Activated naive CD8-positive, alpha-beta T cell treated with anti-CD3 and anti-CD28 coated beads, Interleukin-2, amount 50 U/mL, for 24 hours (primary cell): ENCODE measurements around the gene NID2.

Experiments used
- ATAC-seq: fragments of 150-1000 bp; cut with Tn5 transposase; one replicate; pipeline ENCODE4 v1.10.0; 2021
- DNase-seq: peaks from one replicate; pipeline ENCODE4 v3.0.0; 2021
- H3K27ac Mint-ChIP-seq: one replicate; pipeline ENCODE4 v1.8.0; 2021; ENCODE audit warnings: mild to moderate bottlenecking, mixed read lengths
- H3K27me3 Mint-ChIP-seq: one replicate; pipeline ENCODE4 v1.8.0; 2021; ENCODE audit warnings: mixed read lengths
- H3K36me3 Mint-ChIP-seq: one replicate; pipeline ENCODE4 v1.8.0; 2021; ENCODE audit warnings: low read depth, mixed read lengths
- H3K4me1 Mint-ChIP-seq: one replicate; pipeline ENCODE4 v1.8.0; 2021; ENCODE audit warnings: mixed read lengths
- H3K4me3 Mint-ChIP-seq: one replicate; pipeline ENCODE4 v1.8.0; 2021; ENCODE audit warnings: mild to moderate bottlenecking, moderate library complexity, mixed read lengths
- H3K9me3 Mint-ChIP-seq: one replicate; pipeline ENCODE4 v1.8.0; 2021; ENCODE audit warnings: mixed read lengths

Gene NID2

DNA sequence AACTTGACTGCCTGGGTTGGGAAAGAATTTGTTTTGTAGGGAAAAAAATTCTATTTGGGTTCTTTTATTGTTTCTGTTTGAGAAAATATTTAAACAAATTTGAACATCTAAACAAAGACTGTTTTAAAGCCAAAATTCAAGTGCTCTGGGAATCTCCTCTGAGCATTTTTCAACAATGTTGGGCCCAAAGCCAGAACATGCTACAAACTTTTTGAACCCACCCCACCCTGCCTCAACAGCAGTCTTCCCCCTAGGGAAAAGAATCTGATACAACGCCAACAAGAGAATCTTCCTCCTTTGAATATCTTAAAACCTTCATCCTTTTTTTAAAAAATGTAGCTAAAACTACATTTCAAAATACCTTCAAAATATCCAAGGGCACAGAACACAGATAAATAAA, 20.4 kb upstream of the NID2 start:
- peaks cover 5% of the 10 kb centered on the region for H3K27me3 Mint-ChIP-seq
- H3K36me3 Mint-ChIP-seq = no peaks in the 10 kb centered on the region
- H3K4me1 Mint-ChIP-seq = peaks cover 2% of the 10 kb centered on the region
- H3K9me3 Mint-ChIP-seq = peaks cover 5% of the 10 kb centered on the region
- H3K27ac Mint-ChIP-seq = no peak overlapping the region
- DNase-seq (no peak), ATAC-seq (no peak)
- H3K4me3 Mint-ChIP-seq = no peak overlapping the region

DNA sequence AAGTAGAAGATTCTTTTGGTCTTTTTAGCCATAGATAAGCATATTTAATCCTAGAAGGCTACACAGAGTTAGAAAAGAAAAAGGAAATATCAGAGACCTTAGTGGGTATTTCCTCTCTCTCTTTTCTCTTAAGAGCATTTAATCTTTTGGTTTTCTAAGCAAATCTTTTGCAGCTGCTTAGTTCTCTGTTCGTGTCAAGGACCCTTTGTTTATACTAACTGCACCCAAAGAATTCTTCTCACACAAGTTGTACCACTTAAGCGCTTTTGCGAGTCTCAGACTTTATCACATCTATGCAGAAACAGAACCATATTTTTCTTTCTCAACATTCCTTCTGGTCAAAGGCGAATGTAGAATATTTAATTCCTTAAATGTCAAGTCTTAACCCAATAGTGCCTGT, 17.9 kb upstream of the NID2 start:
- no peaks in the 10 kb centered on the region for H3K36me3 Mint-ChIP-seq
- peaks cover 7% of the 10 kb centered on the region for H3K9me3 Mint-ChIP-seq
- H3K27ac Mint-ChIP-seq = no peak overlapping the region

DNA sequence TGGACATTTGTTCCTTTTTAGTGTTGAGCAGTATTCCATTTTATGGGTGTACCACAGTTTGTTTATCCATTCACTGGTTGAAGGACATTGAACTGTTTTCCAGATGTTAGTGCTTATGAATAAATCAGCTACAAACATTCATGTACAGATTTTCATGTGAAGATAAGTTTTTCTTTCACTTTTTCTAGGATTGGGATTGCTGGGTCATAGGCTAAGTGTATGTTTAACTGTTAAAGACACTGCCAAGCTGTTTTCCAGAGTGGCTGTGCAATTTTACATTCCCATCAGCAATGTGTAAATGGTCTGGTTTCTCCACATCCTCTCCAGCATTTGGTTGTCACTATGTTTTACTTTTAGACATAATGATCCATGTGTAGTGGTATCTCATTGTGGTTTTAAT, 14.0 kb upstream of the NID2 start:
- peaks cover 15% of the 10 kb centered on the region for H3K27me3 Mint-ChIP-seq
- no peak overlapping the region for H3K4me3 Mint-ChIP-seq
- peaks cover 2% of the 10 kb centered on the region for H3K4me1 Mint-ChIP-seq
- ATAC-seq = no peak
- DNase-seq = no peak
- peaks cover 7% of the 10 kb centered on the region for H3K9me3 Mint-ChIP-seq
- H3K27ac Mint-ChIP-seq = no peak overlapping the region
- H3K36me3 Mint-ChIP-seq = no peaks in the 10 kb centered on the region

More for the DNA sequence above, 17.9 kb upstream of the NID2 start:
- H3K4me3 Mint-ChIP-seq = no peak overlapping the region
- ATAC-seq = no peak
- DNase-seq = no peak
- peaks cover 2% of the 10 kb centered on the region for H3K4me1 Mint-ChIP-seq
- peaks cover 9% of the 10 kb centered on the region for H3K27me3 Mint-ChIP-seq

DNA sequence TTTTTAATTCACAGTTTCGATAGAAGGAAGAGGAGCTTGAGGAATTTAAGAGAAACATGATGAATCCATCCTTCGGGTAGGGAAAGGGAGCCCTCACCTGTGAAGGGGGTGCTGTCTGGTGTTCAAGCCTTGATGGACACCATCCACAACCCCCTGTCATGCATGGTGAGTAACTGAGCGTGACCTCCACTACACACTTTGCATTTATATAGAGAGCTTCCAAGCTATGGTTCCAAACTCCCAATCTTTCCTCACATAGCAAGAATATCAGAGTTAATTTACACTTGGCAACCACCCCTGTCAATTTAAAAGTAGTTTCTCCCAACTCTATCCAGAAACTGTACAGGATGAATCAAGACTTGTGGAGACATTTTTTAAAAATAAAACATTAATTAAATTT, 13.1 kb upstream of the NID2 start:
- peaks cover 4% of the 10 kb centered on the region for H3K4me1 Mint-ChIP-seq
- no peak for DNase-seq
- no peak overlapping the region for H3K4me3 Mint-ChIP-seq
- ATAC-seq = no peak
- no peaks in the 10 kb centered on the region for H3K36me3 Mint-ChIP-seq
- no peak overlapping the region for H3K27ac Mint-ChIP-seq
- peaks cover 15% of the 10 kb centered on the region for H3K27me3 Mint-ChIP-seq
- peaks cover 7% of the 10 kb centered on the region for H3K9me3 Mint-ChIP-seq

DNA sequence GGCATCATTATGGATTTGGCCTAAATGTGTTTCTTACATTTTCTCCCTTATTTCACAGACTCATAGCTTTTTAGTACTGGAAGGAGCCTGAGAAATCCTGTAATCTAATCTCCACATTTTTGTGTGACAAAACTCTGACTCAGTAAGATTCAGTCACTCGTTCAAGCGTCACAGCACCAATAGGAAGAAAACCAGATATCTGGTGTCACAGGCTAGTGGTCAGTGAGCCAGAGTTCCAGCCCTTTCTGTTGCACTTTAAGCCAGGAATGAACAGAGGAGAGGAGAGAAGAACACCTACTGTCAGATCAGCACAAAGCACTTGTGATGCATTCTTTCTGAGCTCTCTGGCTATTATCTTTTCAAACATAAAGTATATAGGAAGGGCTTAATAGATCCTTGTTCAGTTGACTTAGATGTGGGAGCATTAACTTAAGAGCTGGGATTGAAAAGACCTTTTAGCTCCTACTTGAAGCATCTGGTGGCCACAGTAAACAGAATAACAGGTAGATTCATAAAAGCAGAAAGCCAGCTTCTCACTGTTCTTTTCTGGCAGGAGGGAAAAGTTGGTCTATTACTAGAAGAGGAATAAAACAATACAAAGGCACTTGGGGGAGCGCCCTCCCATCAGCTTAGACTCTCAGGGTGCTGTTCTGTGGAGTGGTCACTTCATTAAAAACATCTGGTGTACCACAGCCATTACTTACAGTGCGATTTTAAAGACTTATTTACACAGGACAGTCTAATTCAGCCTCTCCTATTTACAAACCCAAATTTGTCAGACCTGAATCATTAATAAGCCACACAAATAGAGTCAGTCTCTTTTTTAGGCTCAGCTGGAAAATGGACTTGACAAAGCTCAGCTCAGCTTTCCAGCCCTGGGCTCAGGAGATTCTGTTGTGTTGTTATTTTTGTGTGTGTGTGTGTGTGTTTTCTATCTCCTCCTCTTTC, 12.2 kb upstream of the NID2 start:
- peaks cover 15% of the 10 kb centered on the region for H3K27me3 Mint-ChIP-seq
- ATAC-seq = no peak
- H3K36me3 Mint-ChIP-seq = no peaks in the 10 kb centered on the region
- no peak overlapping the region for H3K27ac Mint-ChIP-seq
- peaks cover 7% of the 10 kb centered on the region for H3K9me3 Mint-ChIP-seq
- no peak for DNase-seq
- no peak overlapping the region for H3K4me3 Mint-ChIP-seq
- H3K4me1 Mint-ChIP-seq = peaks cover 4% of the 10 kb centered on the region

DNA sequence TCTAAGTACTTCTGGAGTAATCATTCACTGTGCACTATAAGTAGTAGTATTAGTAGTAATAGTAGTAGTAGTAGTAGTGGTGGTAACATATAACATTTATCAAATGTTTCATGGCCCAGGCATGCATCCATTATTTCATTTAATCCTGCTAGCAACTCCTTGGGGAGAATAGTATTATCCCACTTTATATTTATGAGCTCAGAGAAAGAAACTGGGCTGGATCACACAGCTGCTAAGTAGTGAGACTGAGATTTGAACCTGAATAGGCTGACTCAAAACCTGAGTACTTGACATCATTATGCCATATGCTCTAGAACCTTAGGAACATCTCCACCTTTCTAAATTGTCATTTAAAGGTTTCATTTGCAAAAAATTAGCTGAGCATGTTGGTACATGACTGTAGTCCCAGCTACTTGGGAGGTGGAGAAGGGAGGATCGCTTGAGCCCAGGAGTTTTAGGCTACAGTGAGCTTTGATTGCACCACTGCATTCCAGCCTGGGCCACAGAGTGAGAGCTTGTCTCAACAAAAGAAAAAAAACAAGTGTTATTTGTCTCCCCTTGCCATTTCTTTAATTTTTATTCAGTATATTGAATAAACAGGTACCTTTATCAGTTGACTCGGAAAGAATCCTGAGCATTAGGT, 11.4 kb upstream of the NID2 start:
- no peaks in the 10 kb centered on the region for H3K36me3 Mint-ChIP-seq
- H3K4me1 Mint-ChIP-seq = peaks cover 4% of the 10 kb centered on the region
- no peak overlapping the region for H3K27ac Mint-ChIP-seq
- H3K27me3 Mint-ChIP-seq = peaks cover 16% of the 10 kb centered on the region
- peaks cover 7% of the 10 kb centered on the region for H3K9me3 Mint-ChIP-seq
- no peak overlapping the region for H3K4me3 Mint-ChIP-seq
- ATAC-seq = no peak
- no peak for DNase-seq

DNA sequence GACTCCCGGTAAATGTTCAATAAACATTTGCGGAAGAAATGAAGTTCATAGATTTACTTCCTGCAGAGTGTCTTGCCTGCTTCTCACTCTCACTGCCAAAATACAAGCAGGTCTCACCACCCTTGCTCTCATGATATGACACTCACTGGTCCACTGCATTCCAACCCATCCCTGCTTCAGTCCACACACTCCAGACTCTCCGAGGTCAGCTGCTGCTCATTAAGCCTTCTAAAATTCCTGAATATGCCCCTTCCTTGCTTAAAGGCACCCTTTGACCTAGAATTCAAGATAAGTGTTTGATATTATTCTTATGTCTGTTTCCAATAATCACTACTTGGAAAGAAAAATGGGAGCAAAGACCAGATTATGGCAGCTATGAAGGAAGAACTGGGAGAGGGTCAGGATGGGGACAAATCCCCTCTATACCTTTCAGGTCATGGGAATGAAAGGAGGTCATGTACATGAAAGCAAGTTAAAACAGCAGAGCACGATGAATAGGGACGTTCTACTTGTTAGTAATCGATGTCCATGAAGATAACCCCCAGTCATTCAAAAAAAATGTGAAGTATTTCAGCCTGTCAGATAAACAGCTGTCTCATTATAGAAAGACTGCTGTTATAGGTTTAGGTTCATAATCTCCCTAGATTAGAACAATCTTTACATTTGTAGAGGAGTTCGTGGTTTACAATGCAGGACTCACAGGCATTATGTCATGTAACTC, 10.5 kb upstream of the NID2 start:
- Mint-ChIP-seq H3K36me3 (no peaks in the 10 kb centered on the region), H3K4me1 (peaks cover 4% of the 10 kb centered on the region), H3K4me3 (no peak overlapping the region), H3K27ac (no peak overlapping the region), H3K27me3 (peaks cover 16% of the 10 kb centered on the region), H3K9me3 (peaks cover 4% of the 10 kb centered on the region)
- DNase-seq (no peak), ATAC-seq (no peak)

DNA sequence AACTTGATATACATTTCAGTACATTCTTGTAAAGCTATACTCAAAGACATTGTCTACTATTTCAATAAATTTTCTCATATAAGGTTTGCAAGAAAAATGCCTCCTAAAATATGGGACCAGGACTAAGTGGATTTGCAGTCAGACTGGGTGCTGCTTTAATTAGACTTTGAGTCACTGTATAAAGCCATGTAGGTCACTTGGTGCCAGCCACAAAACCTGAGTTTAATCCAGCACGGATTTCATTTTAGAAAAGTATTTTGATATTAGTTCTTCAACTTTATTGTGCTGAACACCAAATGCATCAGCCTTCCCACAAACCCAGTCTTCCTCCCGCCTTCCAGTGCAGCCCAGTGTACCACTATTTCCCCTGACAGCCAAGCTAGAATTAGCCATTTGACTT, 9.9 kb upstream of the NID2 start:
- peaks cover 14% of the 10 kb centered on the region for H3K27me3 Mint-ChIP-seq
- DNase-seq = no peak
- H3K4me1 Mint-ChIP-seq = peaks cover 2% of the 10 kb centered on the region
- H3K27ac Mint-ChIP-seq = no peak overlapping the region
- no peak overlapping the region for H3K4me3 Mint-ChIP-seq
- ATAC-seq = no peak
- H3K9me3 Mint-ChIP-seq = no peaks in the 10 kb centered on the region
- no peaks in the 10 kb centered on the region for H3K36me3 Mint-ChIP-seq

DNA sequence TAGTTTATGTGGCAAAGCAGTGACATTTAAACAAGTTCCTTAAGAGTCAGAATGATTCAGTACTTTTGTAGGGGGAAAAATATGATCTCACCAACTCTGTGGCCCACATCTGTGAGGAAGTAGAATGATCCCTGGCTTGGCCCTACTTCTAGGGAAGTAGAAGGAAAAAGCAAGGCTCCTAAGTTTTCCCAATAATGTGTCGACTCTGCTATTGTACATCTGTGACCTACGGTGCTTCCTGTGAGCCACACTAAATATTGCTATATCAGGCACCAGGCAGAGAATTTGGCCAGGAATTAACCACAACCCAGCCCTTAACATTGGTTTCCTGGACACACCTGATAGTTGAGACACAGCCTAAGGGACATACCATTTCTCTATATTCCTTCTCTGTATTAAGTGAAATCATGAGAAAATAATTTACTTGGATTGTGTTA, 9.3 kb upstream of the NID2 start:
- no peak overlapping the region for H3K27ac Mint-ChIP-seq
- peaks cover 2% of the 10 kb centered on the region for H3K4me1 Mint-ChIP-seq
- no peak overlapping the region for H3K4me3 Mint-ChIP-seq
- H3K36me3 Mint-ChIP-seq = no peaks in the 10 kb centered on the region
- H3K9me3 Mint-ChIP-seq = no peaks in the 10 kb centered on the region
- peaks cover 14% of the 10 kb centered on the region for H3K27me3 Mint-ChIP-seq
- ATAC-seq = no peak
- DNase-seq = no peak

DNA sequence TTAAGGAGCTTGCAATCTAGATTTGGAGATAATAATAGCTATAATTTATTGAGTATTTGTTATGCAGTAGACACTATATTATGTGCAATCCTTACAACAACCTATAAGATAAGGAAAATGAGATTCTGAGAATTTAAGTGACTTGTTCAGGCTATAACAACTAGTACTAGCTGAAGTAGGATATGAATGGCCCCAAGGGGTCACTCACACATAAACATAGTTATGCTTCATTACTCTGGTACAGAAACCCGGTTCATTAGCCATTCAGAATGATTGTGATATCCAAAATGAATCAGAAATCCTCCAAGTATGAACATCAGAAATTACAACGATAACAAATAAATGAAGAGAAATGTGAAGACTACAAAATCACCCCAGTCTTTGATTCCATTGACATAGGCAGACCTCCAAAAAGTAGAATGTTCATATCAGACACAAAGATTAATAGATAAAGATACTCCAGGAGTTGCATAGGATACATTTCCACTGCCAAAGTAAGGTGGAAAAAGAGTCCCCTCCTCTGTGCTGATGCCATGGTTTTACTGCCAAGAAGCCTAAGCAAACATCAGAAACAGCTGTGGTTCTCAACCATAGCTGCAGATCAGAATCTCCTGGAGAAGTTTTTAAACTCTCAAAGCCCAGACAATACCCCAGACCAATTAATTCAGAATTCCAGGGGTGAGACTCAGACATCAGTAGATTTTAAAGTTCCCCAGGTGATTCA, 8.6 kb upstream of the NID2 start:
- ATAC-seq (no peak), DNase-seq (no peak)
- H3K9me3 Mint-ChIP-seq = no peaks in the 10 kb centered on the region
- H3K4me3 Mint-ChIP-seq = no peak overlapping the region
- peaks cover 5% of the 10 kb centered on the region for H3K4me1 Mint-ChIP-seq
- H3K27me3 Mint-ChIP-seq = peaks cover 16% of the 10 kb centered on the region
- H3K36me3 Mint-ChIP-seq = no peaks in the 10 kb centered on the region
- H3K27ac Mint-ChIP-seq = no peak overlapping the region

DNA sequence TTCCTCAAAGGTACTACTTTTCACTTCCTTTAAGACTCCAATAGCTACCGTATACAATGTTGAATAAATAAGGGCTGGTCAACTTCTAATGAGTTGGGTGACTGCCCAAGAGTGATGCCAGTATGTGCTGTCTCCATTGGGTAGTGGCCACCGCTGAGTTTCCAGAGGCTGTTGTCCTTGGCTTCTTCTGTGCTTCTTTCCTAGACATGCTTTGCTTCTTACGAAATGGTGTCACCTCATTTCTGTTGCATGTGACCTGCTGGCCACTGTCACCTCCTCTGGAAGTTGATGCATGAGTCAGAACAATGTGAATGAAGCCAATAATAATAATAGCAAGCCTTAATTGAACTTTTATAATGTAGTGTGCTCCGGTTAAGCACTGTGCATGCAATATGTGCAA, 7.5 kb upstream of the NID2 start:
- Mint-ChIP-seq H3K4me3 (no peak overlapping the region), H3K27me3 (peaks cover 19% of the 10 kb centered on the region), H3K9me3 (no peaks in the 10 kb centered on the region), H3K4me1 (peaks cover 5% of the 10 kb centered on the region), H3K27ac (no peak overlapping the region), H3K36me3 (no peaks in the 10 kb centered on the region)
- DNase-seq (no peak), ATAC-seq (no peak)

DNA sequence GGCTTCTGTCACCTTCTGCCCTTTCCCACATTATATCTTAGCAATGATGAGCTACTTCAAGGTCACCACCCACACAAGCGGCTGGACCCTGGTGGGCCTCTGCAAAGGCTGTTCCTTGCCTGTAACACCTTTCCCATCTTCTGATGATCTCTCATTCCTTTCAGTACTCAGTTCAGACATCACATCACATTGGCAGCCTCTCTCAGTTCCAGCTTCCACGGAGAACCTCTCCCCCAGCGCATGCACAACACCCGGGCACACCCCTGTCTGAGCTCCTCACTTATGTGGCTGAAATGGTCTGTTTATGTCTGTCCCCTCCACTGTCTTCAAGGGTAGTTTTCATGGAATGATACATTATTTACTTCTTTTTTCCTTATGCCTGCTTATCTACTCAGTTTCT, 6.5 kb upstream of the NID2 start:
- H3K27ac Mint-ChIP-seq = no peak overlapping the region
- H3K36me3 Mint-ChIP-seq = no peaks in the 10 kb centered on the region
- ATAC-seq = no peak
- H3K4me1 Mint-ChIP-seq = peaks cover 5% of the 10 kb centered on the region
- H3K27me3 Mint-ChIP-seq = peaks cover 27% of the 10 kb centered on the region
- H3K9me3 Mint-ChIP-seq = no peaks in the 10 kb centered on the region
- no peak overlapping the region for H3K4me3 Mint-ChIP-seq
- DNase-seq = no peak

DNA sequence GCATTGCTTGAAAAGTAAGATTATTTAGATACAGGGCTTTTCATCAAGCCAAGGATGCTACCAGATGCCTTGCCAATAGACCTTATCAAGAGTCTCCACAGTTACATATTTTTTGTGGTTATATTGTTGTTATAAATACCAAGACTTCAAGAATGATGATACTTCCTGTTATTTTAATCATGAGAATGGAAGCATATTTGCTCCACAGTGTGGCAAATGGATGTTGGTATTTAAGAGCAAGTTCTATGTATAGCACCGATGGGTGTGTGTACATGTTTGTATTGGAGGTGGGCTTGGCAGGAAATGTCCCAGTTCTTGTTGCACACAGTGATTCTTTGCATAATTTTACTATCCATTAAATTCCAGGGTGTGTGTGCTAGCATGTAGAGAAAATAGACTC, 4.4 kb upstream of the NID2 start:
- Mint-ChIP-seq H3K27ac (no peak overlapping the region), H3K4me1 (peaks cover 17% of the 10 kb centered on the region), H3K27me3 (peaks cover 32% of the 10 kb centered on the region), H3K4me3 (no peak overlapping the region), H3K9me3 (no peaks in the 10 kb centered on the region), H3K36me3 (no peaks in the 10 kb centered on the region)
- ATAC-seq = no peak
- DNase-seq = no peak

DNA sequence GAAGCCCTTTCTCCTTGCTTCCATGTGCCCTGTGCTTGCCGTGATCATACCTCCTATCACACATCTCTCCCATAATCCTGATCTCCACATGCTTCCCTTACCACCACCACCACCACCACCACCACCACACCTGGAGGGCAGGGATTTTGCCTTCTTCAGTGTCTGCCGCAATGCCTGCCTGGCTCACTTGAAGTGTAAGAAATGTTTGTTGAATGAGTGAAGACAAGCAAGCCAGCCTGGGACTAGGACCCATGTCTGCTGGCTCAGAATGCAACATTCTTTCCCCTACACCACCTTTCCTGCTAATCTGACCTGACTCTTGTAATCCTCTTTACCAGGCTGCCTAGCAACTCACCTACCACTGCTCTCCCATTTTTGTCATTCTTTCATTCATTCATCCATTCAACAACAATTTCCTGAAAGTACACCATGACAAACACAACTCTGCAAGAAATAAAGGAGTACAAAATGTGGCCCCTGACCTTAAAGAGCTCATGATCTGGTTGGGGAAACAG, 3.5 kb upstream of the NID2 start:
- DNase-seq (no peak), ATAC-seq (no peak)
- Mint-ChIP-seq H3K36me3 (no peaks in the 10 kb centered on the region), H3K4me3 (no peak overlapping the region), H3K27ac (no peak overlapping the region), H3K4me1 (peaks cover 25% of the 10 kb centered on the region), H3K27me3 (peaks cover 41% of the 10 kb centered on the region), H3K9me3 (no peaks in the 10 kb centered on the region)
